Measurements from ENCODE around the gene CD209. TPM values are rescaled to one million over a fixed set of nuclear protein-coding genes. Genes with fewer than 3 reads are reported as not detected.

Gene CD209
- total and polyA plus RNA-seq, 2 experiments from 2014 or later, result not detected

- Histone ChIP-seq H4K20me1 (ENCODE audit: insufficient read depth) (no peaks in the 10 kb centered on the region), H2AFZ (no peak overlapping the region), H3K27ac (no peak overlapping the region), H3K4me3 (no peak overlapping the region), H3K9me3 (ENCODE audit: low read depth) (no peaks in the 10 kb centered on the region), H3K9me2 (ENCODE audit: insufficient read depth) (no peaks in the 10 kb centered on the region), H3K9ac (no peak overlapping the region), H3F3A (ENCODE audit: insufficient read depth) (no peaks in the 10 kb centered on the region), H3K36me3 (ENCODE audit: low read depth) (no peaks in the 10 kb centered on the region), H3K4me1 (ENCODE audit: insufficient read depth) (no peaks in the 10 kb centered on the region), H3K27me3 (replicated peaks; ENCODE audit: insufficient read depth) (peaks cover 9% of the 10 kb centered on the region), H3K79me2 (ENCODE audit: insufficient read depth) (no peaks in the 10 kb centered on the region), H3K4me2 (ENCODE audit: unreplicated experiment) (no peak overlapping the region)
- TF ChIP-seq EZH2 (IDR thresholded peaks at IDR 0.05; ENCODE audit: insufficient read depth, poor library complexity, severe bottlenecking) (no peak), EZH2phosphoT487 (IDR thresholded peaks at IDR 0.05; ENCODE audit: insufficient read depth, low read depth) (no peak)
- WGBS, 2 experiments (ENCODE audit: low coverage in 1 of 2, low lambda C conversion rate in 2 of 2, missing lambda C conversion rate in 2 of 2), result 43 to 46% methylated on average over 5 of the region's 5 CpGs
- no peak for DNase-seq
- in situ Hi-C loops (cut with MboI), result no loop called here
These were observed 25.1 kb downstream of the CD209 start for GRCh38 chr19:7722231-7722651.

GRCh38 chr19:7720351-7720750 lies 27.0 kb downstream of the CD209 start:
- Histone ChIP-seq H3K9ac (no peak overlapping the region), H3K4me2 (ENCODE audit: unreplicated experiment) (no peak overlapping the region), H3K79me2 (ENCODE audit: insufficient read depth) (no peaks in the 10 kb centered on the region), H4K20me1 (ENCODE audit: insufficient read depth) (no peaks in the 10 kb centered on the region), H3K27ac (no peak overlapping the region), H3K9me2 (ENCODE audit: insufficient read depth) (no peaks in the 10 kb centered on the region), H3K4me3 (no peak overlapping the region), H3K9me3 (ENCODE audit: low read depth) (no peaks in the 10 kb centered on the region), H3F3A (ENCODE audit: insufficient read depth) (no peaks in the 10 kb centered on the region), H3K36me3 (ENCODE audit: low read depth) (no peaks in the 10 kb centered on the region), H2AFZ (no peak overlapping the region), H3K27me3 (replicated peaks; ENCODE audit: insufficient read depth) (no peaks in the 10 kb centered on the region; the same call in 1 of the 2 replicates), H3K4me1 (ENCODE audit: insufficient read depth) (no peaks in the 10 kb centered on the region)
- in situ Hi-C loops (cut with MboI), result no loop called here
- DNase-seq, result no peak
- 74 to 77% methylated on average over 6 of the region's 6 CpGs for WGBS, 2 experiments (ENCODE audit: low coverage in 1 of 2, low lambda C conversion rate in 2 of 2, missing lambda C conversion rate in 2 of 2)
- TF ChIP-seq EZH2 (IDR thresholded peaks at IDR 0.05; ENCODE audit: insufficient read depth, poor library complexity, severe bottlenecking) (no peak), EZH2phosphoT487 (IDR thresholded peaks at IDR 0.05; ENCODE audit: insufficient read depth, low read depth) (no peak)

GRCh38 chr19:7718668-7719067 lies 28.7 kb downstream of the CD209 start:
- Histone ChIP-seq H3K9me3 (ENCODE audit: low read depth) (no peaks in the 10 kb centered on the region), H3K27ac (no peak overlapping the region), H3K4me2 (ENCODE audit: unreplicated experiment) (no peak overlapping the region), H3K27me3 (replicated peaks; ENCODE audit: insufficient read depth) (no peaks in the 10 kb centered on the region; the same call in 1 of the 2 replicates), H3K79me2 (ENCODE audit: insufficient read depth) (no peaks in the 10 kb centered on the region), H3F3A (ENCODE audit: insufficient read depth) (no peaks in the 10 kb centered on the region), H3K9ac (no peak overlapping the region), H3K4me3 (no peak overlapping the region), H4K20me1 (ENCODE audit: insufficient read depth) (no peaks in the 10 kb centered on the region), H3K36me3 (ENCODE audit: low read depth) (no peaks in the 10 kb centered on the region), H2AFZ (no peak overlapping the region), H3K4me1 (ENCODE audit: insufficient read depth) (no peaks in the 10 kb centered on the region), H3K9me2 (ENCODE audit: insufficient read depth) (no peaks in the 10 kb centered on the region)
- no peak for DNase-seq
- TF ChIP-seq EZH2 (IDR thresholded peaks at IDR 0.05; ENCODE audit: insufficient read depth, poor library complexity, severe bottlenecking), result no peak
- TF ChIP-seq EZH2phosphoT487 (IDR thresholded peaks at IDR 0.05; ENCODE audit: insufficient read depth, low read depth), result no peak
- WGBS, 2 experiments (ENCODE audit: low coverage in 1 of 2, low lambda C conversion rate in 2 of 2, missing lambda C conversion rate in 2 of 2), result 19% methylated on average over 8 of the region's 8 CpGs
- in situ Hi-C loops (cut with MboI), result no loop called here

- H3K27ac ChIP-seq, result no peak overlapping the region
- H2AFZ ChIP-seq, result no peak overlapping the region
- no peak overlapping the region for H3K4me2 ChIP-seq (ENCODE audit: unreplicated experiment)
- H3K27me3 ChIP-seq (replicated peaks; ENCODE audit: insufficient read depth), result no peaks in the 10 kb centered on the region; the same call in 1 of the 2 replicates
- WGBS, 2 experiments (ENCODE audit: low coverage in 1 of 2, low lambda C conversion rate in 2 of 2, missing lambda C conversion rate in 2 of 2), result 32 to 55% methylated on average over 1 of the region's 1 CpG
- H3K79me2 ChIP-seq (ENCODE audit: insufficient read depth), result no peaks in the 10 kb centered on the region
- no peak for DNase-seq
- TF ChIP-seq EZH2 (IDR thresholded peaks at IDR 0.05; ENCODE audit: insufficient read depth, poor library complexity, severe bottlenecking), result no peak
- TF ChIP-seq EZH2phosphoT487 (IDR thresholded peaks at IDR 0.05; ENCODE audit: insufficient read depth, low read depth), result no peak
- H3K4me3 ChIP-seq, result no peak overlapping the region
- no peaks in the 10 kb centered on the region for H3K36me3 ChIP-seq (ENCODE audit: low read depth)
- in situ Hi-C loops (cut with MboI), result no loop called here
- no peaks in the 10 kb centered on the region for H3K4me1 ChIP-seq (ENCODE audit: insufficient read depth)
- H3K9me3 ChIP-seq (ENCODE audit: low read depth), result no peaks in the 10 kb centered on the region
- H3K9ac ChIP-seq, result no peak overlapping the region
- H3K9me2 ChIP-seq (ENCODE audit: insufficient read depth), result no peaks in the 10 kb centered on the region
- H4K20me1 ChIP-seq (ENCODE audit: insufficient read depth), result no peaks in the 10 kb centered on the region
- H3F3A ChIP-seq (ENCODE audit: insufficient read depth), result no peaks in the 10 kb centered on the region
These were observed 30.6 kb downstream of the CD209 start for GRCh38 chr19:7716762-7717161.

DNA sequence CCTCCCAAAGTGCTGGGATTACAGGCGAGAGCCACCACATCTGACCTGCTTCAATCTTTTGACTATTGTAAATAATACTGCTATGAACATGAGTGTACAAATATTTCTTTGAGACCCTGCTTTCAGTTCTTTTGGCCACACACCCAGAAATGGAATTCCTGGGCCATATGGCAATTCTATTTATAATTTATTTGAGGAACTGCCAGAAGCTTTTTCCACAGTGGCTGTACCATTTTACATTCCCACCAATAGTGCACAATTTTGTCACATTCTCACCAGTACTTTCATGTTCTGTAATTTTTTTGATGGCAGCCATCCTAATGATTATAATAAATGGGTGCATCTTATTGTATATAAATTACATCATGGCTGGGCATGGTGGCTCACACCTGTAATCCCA lies 31.7 kb downstream of the CD209 start:
- Histone ChIP-seq H3F3A (ENCODE audit: insufficient read depth) (no peaks in the 10 kb centered on the region), H3K4me1 (ENCODE audit: insufficient read depth) (no peaks in the 10 kb centered on the region), H3K9me3 (ENCODE audit: low read depth) (no peaks in the 10 kb centered on the region), H3K27ac (no peak overlapping the region), H3K79me2 (ENCODE audit: insufficient read depth) (no peaks in the 10 kb centered on the region), H3K4me2 (ENCODE audit: unreplicated experiment) (no peak overlapping the region), H3K4me3 (no peak overlapping the region), H3K27me3 (replicated peaks; ENCODE audit: insufficient read depth) (no peaks in the 10 kb centered on the region; the same call in 1 of the 2 replicates), H4K20me1 (ENCODE audit: insufficient read depth) (no peaks in the 10 kb centered on the region), H3K36me3 (ENCODE audit: low read depth) (no peaks in the 10 kb centered on the region), H3K9me2 (ENCODE audit: insufficient read depth) (no peaks in the 10 kb centered on the region), H3K9ac (no peak overlapping the region), H2AFZ (no peak overlapping the region)
- in situ Hi-C loops (cut with MboI), result no loop called here
- TF ChIP-seq EZH2phosphoT487 (IDR thresholded peaks at IDR 0.05; ENCODE audit: insufficient read depth, low read depth), result no peak
- no peak for TF ChIP-seq EZH2 (IDR thresholded peaks at IDR 0.05; ENCODE audit: insufficient read depth, poor library complexity, severe bottlenecking)
- 18 to 33% methylated on average over 1 of the region's 1 CpG for WGBS, 2 experiments (ENCODE audit: low coverage in 1 of 2, low lambda C conversion rate in 2 of 2, missing lambda C conversion rate in 2 of 2)
- DNase-seq, result no peak

All from GM23248 (cell line).